ENCODE data around the gene WHRN.

DNA sequence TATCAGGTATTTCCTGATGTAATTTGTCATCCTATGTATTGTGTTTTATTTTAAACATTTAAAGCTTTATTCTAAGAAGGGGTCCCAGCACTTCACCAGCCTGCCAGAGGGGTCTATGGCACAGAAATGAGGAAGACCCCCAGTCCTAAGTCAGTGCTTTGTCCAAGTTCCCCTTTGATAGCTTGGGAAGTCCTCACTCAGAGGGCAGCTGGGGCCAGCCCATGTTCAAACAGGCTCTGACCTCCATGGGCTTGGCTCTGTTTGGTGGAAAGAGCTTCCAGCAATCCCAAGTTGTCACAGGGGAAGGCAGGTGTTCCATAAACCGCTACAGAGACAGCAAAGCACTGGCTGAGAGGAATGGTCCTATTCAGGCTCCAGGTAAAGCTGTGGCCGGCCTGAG is 90.9 kb downstream of the WHRN start:
- TF ChIP-seq NR3C1 (CRISPR knock-in tag; conservative IDR thresholded peaks at IDR 0.05; ENCODE audit: low read depth) (no peak), KAT7 (CRISPR knock-in tag; IDR thresholded peaks at IDR 0.05; ENCODE audit: borderline replicate concordance) (no peak), CBFB (CRISPR knock-in tag; IDR thresholded peaks at IDR 0.05; ENCODE audit: low read depth) (no peak), SP1 (CRISPR knock-in tag; conservative IDR thresholded peaks at IDR 0.05) (no peak), ZNF671 (CRISPR knock-in tag; IDR thresholded peaks at IDR 0.05) (no peak), GABPB1 (CRISPR knock-in tag; IDR thresholded peaks at IDR 0.05) (no peak), NR1H2 (CRISPR knock-in tag; IDR thresholded peaks at IDR 0.05) (no peak), SMAD3 (CRISPR knock-in tag; IDR thresholded peaks at IDR 0.05; ENCODE audit: borderline replicate concordance) (no peak)
- TF ChIP-seq, protein P1, sequence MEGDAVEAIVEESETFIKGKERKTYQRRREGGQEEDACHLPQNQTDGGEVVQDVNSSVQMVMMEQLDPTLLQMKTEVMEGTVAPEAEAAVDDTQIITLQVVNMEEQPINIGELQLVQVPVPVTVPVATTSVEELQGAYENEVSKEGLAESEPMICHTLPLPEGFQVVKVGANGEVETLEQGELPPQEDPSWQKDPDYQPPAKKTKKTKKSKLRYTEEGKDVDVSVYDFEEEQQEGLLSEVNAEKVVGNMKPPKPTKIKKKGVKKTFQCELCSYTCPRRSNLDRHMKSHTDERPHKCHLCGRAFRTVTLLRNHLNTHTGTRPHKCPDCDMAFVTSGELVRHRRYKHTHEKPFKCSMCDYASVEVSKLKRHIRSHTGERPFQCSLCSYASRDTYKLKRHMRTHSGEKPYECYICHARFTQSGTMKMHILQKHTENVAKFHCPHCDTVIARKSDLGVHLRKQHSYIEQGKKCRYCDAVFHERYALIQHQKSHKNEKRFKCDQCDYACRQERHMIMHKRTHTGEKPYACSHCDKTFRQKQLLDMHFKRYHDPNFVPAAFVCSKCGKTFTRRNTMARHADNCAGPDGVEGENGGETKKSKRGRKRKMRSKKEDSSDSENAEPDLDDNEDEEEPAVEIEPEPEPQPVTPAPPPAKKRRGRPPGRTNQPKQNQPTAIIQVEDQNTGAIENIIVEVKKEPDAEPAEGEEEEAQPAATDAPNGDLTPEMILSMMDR (IDR thresholded peaks at IDR 0.05), result no peak
- TF ChIP-seq, protein P2, sequence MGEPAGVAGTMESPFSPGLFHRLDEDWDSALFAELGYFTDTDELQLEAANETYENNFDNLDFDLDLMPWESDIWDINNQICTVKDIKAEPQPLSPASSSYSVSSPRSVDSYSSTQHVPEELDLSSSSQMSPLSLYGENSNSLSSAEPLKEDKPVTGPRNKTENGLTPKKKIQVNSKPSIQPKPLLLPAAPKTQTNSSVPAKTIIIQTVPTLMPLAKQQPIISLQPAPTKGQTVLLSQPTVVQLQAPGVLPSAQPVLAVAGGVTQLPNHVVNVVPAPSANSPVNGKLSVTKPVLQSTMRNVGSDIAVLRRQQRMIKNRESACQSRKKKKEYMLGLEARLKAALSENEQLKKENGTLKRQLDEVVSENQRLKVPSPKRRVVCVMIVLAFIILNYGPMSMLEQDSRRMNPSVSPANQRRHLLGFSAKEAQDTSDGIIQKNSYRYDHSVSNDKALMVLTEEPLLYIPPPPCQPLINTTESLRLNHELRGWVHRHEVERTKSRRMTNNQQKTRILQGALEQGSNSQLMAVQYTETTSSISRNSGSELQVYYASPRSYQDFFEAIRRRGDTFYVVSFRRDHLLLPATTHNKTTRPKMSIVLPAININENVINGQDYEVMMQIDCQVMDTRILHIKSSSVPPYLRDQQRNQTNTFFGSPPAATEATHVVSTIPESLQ (CRISPR knock-in tag; IDR thresholded peaks at IDR 0.05), result no peak
- TF ChIP-seq, protein P3, sequence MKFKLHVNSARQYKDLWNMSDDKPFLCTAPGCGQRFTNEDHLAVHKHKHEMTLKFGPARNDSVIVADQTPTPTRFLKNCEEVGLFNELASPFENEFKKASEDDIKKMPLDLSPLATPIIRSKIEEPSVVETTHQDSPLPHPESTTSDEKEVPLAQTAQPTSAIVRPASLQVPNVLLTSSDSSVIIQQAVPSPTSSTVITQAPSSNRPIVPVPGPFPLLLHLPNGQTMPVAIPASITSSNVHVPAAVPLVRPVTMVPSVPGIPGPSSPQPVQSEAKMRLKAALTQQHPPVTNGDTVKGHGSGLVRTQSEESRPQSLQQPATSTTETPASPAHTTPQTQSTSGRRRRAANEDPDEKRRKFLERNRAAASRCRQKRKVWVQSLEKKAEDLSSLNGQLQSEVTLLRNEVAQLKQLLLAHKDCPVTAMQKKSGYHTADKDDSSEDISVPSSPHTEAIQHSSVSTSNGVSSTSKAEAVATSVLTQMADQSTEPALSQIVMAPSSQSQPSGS (CRISPR knock-in tag; IDR thresholded peaks at IDR 0.05; ENCODE audit: borderline replicate concordance, low read depth), result no peak
- TF ChIP-seq, protein P4, sequence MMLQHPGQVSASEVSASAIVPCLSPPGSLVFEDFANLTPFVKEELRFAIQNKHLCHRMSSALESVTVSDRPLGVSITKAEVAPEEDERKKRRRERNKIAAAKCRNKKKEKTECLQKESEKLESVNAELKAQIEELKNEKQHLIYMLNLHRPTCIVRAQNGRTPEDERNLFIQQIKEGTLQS (CRISPR knock-in tag; conservative IDR thresholded peaks at IDR 0.05), result no peak
